BJ (cell line): ENCODE results near the gene LRBA. TPM values are rescaled to one million over a fixed set of nuclear protein-coding genes. Genes with fewer than 3 reads are reported as not detected.

ENCODE experiments used
- CTCF ChIA-PET: fragments of 350-600 bp; formaldehyde crosslinking; extraction: SDS; loops from one replicate; lab custom pipeline; 2021; ENCODE audit warnings: antibody characterized with exemption, inconsistent platforms; lab: Yijun Ruan, JAX
- POLR2A ChIA-PET: fragments of 300-600 bp; sonication (Branson Sonifier 250); formaldehyde crosslinking; extraction: SDS; loops from one replicate; lab custom pipeline; 2021; ENCODE audit warnings: antibody characterized with exemption; lab: Charles Lee
- DNase-seq: peaks from one replicate; pipeline ENCODE4 v3.0.0-alpha.2; 2011; ENCODE audit warnings: low read depth
- H3K27me3 ChIP-seq: 2 replicates; pipeline ENCODE4 v1.6.0; 2011; ENCODE audit warnings: low read length; ENCODE audit not compliant: control insufficient read depth, insufficient read depth
- H3K36me3 ChIP-seq: 2 replicates; pipeline ENCODE4 v1.5.1; 2011; ENCODE audit warnings: low read length; ENCODE audit not compliant: control insufficient read depth, insufficient read depth
- H3K4me3 ChIP-seq: 2 replicates; pipeline ENCODE4 v1.5.1; 2011; ENCODE audit warnings: low read depth, mild to moderate bottlenecking, control low read depth, low read length
- polyA plus RNA-seq: library from polyadenylated mRNA; depleted of rRNA; stranded (reverse); fragments of >200 nt; gene quantifications from 2 replicates; pipeline ENCODE4 v1.2.3, GENCODE V29; 2011
- TF ChIP-seq, protein P1 (sequence below): IDR thresholded peaks from 2 replicates; pipeline ENCODE4 v1.5.1; 2011; ENCODE audit warnings: low read depth, mild to moderate bottlenecking, control low read depth, inconsistent platforms, low read length, moderate library complexity; ENCODE audit not compliant: insufficient read depth

Gene LRBA
- polyA plus RNA-seq, 1 experiment: 8.2 TPM

DNA sequence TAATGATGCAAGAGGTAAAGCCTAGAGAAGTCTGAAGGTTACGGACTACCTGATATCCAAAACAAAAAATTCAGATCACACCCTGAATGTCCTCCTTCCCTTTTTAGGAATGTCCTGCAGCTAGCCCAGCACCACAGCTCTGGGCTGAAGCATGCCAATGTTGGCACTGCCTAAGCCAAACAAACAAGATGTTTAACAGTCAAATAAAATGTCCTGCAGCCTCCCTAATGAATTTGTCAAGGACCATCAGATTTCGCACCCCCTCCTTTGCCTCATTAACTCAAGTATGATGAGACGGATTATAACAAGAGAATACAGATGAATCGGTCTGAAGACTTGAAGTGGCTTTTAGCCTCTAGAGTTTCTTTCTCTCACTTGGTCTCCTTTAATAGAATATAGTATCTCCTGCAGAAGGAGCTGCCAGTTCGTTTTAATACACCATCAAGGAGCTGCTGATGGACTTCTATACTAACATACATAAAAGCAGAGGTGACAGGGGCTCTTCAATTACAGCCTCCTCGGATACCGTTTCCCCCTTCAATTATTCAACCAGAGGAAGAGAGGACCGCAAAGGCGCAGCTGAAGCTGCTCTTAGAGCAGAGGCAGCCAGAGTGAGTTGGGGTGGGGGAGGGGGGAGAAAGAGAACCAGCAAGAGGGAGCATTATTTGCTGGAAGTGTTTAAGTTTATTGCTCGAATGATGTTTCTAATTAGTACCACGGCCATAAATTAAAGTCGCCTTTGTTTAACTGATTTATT lies 436.2 kb downstream of the LRBA start:
- Histone ChIP-seq H3K27me3 (no peaks in the 10 kb centered on the region), H3K4me3 (no peak overlapping the region), H3K36me3 (no peaks in the 10 kb centered on the region)
- no peak for DNase-seq
- CTCF ChIA-PET: interaction anchor here (1.0 kb wide), 1 partner anchor 15 kb away, joined by 3 read pairs; no protein-coding TSS in a partner anchor
- TF ChIP-seq, protein P1, sequence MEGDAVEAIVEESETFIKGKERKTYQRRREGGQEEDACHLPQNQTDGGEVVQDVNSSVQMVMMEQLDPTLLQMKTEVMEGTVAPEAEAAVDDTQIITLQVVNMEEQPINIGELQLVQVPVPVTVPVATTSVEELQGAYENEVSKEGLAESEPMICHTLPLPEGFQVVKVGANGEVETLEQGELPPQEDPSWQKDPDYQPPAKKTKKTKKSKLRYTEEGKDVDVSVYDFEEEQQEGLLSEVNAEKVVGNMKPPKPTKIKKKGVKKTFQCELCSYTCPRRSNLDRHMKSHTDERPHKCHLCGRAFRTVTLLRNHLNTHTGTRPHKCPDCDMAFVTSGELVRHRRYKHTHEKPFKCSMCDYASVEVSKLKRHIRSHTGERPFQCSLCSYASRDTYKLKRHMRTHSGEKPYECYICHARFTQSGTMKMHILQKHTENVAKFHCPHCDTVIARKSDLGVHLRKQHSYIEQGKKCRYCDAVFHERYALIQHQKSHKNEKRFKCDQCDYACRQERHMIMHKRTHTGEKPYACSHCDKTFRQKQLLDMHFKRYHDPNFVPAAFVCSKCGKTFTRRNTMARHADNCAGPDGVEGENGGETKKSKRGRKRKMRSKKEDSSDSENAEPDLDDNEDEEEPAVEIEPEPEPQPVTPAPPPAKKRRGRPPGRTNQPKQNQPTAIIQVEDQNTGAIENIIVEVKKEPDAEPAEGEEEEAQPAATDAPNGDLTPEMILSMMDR: no peak
- POLR2A ChIA-PET: no interaction called here

DNA sequence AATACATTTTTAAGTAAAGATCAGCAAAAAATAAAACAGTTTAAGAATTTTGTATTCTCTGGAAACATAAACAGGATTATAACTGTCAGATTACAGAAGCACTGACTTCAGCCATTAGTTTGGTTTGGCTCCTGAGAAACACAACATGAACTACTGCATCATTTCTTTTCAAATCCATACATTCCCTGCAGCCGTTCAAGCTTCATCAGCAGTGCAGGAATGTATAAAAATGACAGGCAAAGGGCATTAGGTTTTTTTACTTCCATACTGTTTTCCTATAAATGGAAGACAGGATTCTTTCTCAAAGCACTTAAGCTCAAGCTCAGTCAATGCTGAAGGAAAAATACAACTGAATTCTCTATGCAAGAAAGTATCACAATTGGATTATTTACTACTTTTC lies 437.3 kb downstream of the LRBA start:
- no peaks in the 10 kb centered on the region for H3K36me3 ChIP-seq
- ChIA-PET CTCF (interaction anchor here (0.6 to 1.6 kb wide), 2 partner anchors 11 to 27 kb away, joined by 3 to 5 read pairs; no protein-coding TSS in a partner anchor), POLR2A (no interaction called here)
- DNase-seq: no peak
- H3K27me3 ChIP-seq: no peaks in the 10 kb centered on the region
- H3K4me3 ChIP-seq: no peak overlapping the region
- TF ChIP-seq, protein P1: no peak

DNA sequence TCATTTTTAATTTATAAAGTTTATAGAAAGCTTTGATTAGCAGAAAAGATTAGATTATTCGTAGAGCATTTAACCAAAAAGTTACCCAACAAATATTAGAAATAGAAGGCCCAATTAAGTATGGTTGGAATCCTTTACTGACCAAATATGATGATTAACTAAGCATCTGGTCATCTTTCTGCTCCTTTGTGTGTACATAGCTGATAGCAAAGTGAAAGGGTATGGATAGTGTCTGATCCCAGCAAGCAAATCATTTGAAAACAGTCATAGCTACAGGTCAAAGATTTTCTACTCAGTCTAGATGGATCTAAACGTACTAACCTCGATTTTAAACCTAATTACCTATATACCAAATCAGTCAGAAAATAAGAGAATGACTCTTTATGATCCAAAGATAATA lies 440.4 kb downstream of the LRBA start:
- POLR2A ChIA-PET: no interaction called here
- H3K4me3 ChIP-seq: no peak overlapping the region
- H3K27me3 ChIP-seq: no peaks in the 10 kb centered on the region
- CTCF ChIA-PET: no interaction called here
- H3K36me3 ChIP-seq: no peaks in the 10 kb centered on the region
- TF ChIP-seq, protein P1: no peak
- DNase-seq: no peak

DNA sequence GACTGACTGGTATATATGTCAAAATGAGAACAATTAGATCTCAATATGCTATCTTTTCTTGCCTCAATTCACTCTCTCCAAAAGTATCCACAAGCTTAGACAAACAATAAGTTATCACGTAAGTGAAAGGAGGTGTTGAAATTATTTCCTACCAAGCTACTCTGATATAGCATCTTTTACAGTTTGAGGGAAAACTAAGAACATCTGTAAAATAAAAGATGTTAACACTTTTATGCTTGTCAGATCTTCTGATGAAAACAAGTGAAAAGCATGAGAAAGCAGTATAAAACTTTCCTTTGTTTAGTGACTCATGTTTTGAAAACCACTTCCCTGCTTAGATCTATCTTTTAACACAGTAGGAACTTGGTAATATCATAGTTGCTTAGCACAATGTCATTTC lies 441.6 kb downstream of the LRBA start:
- Histone ChIP-seq H3K27me3 (no peaks in the 10 kb centered on the region), H3K4me3 (no peak overlapping the region), H3K36me3 (no peaks in the 10 kb centered on the region)
- DNase-seq: peak; percentile 25
- ChIA-PET POLR2A (no interaction called here), CTCF (no interaction called here)
- TF ChIP-seq, protein P1: no peak

DNA sequence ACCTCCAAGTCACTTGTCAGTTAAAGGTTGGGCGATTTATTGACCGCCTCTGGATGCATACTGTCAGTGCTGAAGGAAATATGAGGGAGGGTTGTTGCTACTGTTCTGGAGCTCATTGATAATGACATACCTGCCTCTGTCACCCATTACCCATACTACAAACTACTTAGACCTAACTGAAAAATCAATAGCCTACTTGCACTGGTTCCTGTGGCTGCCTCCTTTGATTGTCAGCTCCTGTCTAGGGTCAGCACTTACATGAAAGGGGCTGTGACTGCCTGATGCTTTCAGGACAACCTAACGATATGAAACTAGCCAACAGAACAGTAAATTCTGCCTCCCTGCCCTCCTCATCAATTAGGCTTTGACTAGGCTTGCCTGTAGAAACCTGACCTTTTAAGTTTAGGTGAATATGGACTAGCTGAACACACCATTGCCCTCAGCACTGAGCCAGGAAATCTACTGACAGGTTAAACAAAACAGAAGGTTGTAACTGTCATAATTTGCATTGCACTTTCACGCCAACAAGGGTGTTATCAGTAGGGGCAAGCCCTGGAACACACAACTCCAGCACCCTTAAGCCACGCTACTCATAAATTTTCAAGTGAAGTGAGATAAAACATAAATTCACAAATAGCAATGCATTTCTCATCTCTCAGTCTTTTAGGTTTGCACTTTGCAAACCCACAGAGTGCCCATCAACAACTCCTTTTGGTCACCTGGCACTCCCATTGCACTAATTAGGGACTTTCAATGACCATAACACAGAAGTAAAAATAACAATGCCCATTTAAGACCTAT lies 442.2 kb downstream of the LRBA start:
- no peak for DNase-seq
- Histone ChIP-seq H3K27me3 (no peaks in the 10 kb centered on the region), H3K36me3 (no peaks in the 10 kb centered on the region), H3K4me3 (no peak overlapping the region)
- ChIA-PET POLR2A (no interaction called here), CTCF (interaction anchor here (0.8 kb wide), 1 partner anchor 15 kb away, joined by 4 read pairs; no protein-coding TSS in a partner anchor)
- TF ChIP-seq, protein P1: no peak
